ENCODE results near the gene IRX3.

DNA sequence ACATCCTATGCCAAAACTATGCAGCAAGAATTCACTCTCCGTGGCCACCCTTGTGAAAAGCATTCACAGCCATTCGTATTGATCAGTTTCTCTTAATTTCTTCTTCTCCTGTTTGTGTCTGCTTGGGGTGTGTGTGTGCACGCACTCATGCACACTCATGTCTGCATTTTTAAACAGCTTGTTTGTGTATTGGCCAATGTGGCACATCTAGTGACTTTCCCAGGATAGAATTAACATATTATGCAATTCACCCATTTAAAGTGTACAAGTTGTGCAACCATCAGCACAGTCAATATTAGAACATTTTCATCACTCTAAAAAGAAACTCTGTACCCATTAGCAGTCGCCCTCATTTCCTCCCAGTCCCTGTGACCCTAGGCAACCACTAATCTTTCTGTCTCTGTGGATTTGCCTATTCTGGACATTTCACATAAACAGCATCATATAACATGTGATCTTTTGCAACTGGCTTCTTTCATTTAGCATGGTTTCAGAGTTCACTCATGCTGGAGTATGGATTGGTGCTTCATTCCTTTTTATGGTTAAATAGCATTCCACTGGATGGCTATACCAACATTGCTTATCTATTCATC, 20.1 kb downstream of the IRX3 start:
- TF ChIP-seq, protein P1, sequence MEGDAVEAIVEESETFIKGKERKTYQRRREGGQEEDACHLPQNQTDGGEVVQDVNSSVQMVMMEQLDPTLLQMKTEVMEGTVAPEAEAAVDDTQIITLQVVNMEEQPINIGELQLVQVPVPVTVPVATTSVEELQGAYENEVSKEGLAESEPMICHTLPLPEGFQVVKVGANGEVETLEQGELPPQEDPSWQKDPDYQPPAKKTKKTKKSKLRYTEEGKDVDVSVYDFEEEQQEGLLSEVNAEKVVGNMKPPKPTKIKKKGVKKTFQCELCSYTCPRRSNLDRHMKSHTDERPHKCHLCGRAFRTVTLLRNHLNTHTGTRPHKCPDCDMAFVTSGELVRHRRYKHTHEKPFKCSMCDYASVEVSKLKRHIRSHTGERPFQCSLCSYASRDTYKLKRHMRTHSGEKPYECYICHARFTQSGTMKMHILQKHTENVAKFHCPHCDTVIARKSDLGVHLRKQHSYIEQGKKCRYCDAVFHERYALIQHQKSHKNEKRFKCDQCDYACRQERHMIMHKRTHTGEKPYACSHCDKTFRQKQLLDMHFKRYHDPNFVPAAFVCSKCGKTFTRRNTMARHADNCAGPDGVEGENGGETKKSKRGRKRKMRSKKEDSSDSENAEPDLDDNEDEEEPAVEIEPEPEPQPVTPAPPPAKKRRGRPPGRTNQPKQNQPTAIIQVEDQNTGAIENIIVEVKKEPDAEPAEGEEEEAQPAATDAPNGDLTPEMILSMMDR (IDR thresholded peaks at IDR 0.05 in 8 of 11, conservative IDR thresholded peaks at IDR 0.05 in 3 of 11), result no peak
- TF ChIP-seq POLR2AphosphoS5 (IDR thresholded peaks at IDR 0.05), result no peak

All from spleen (tissue), 7 donors.